GM23248 (cell line): ENCODE measurements around the gene KCNT1. TPM values are rescaled to one million over a fixed set of nuclear protein-coding genes. Genes with fewer than 3 reads are reported as not detected.

Experiments
- DNase-seq: peaks from one replicate; pipeline ENCODE4 v3.0.0-alpha.2; 2015
- H2AFZ ChIP-seq: fragments of 200-600 bp; sonication (generic); 2 replicates; pipeline ENCODE4 v1.6.1; 2016; ENCODE audit warnings: antibody characterized with exemption
- H3F3A ChIP-seq: fragments of 200-600 bp; sonication (generic); 2 replicates; pipeline ENCODE4 v1.6.1; 2016; ENCODE audit warnings: mild to moderate bottlenecking, antibody characterized with exemption, mixed run types; ENCODE audit not compliant: insufficient read depth
- H3K27ac ChIP-seq: fragments of 200-600 bp; sonication (generic); 2 replicates; pipeline ENCODE4 v1.5.1; 2016; ENCODE audit warnings: mild to moderate bottlenecking
- H3K27me3 ChIP-seq: fragments of 200-600 bp; sonication (generic); replicated peaks from 2 replicates; pipeline ENCODE4 v1.6.1; 2016; ENCODE audit warnings: mild to moderate bottlenecking; ENCODE audit not compliant: insufficient read depth
- H3K36me3 ChIP-seq: fragments of 200-600 bp; sonication (generic); 2 replicates; pipeline ENCODE4 v1.6.1; 2016; ENCODE audit warnings: low read depth, mild to moderate bottlenecking
- H3K4me1 ChIP-seq: fragments of 200-600 bp; sonication (generic); 2 replicates; pipeline ENCODE4 v1.6.1; 2016; ENCODE audit warnings: mild to moderate bottlenecking; ENCODE audit not compliant: insufficient read depth
- H3K4me2 ChIP-seq: fragments of 200-600 bp; sonication (generic); one replicate; pipeline ENCODE4 v1.6.1; 2016; ENCODE audit warnings: mild to moderate bottlenecking; ENCODE audit not compliant: unreplicated experiment
- H3K4me3 ChIP-seq: fragments of 200-600 bp; sonication (generic); 2 replicates; pipeline ENCODE4 v1.5.1; 2016; ENCODE audit warnings: mild to moderate bottlenecking
- H3K79me2 ChIP-seq: fragments of 200-600 bp; sonication (generic); 2 replicates; pipeline ENCODE4 v1.6.1; 2016; ENCODE audit warnings: mild to moderate bottlenecking; ENCODE audit not compliant: insufficient read depth
- H3K9ac ChIP-seq: fragments of 200-600 bp; sonication (generic); 2 replicates; pipeline ENCODE4 v1.6.1; 2016; ENCODE audit warnings: mild to moderate bottlenecking
- H3K9me2 ChIP-seq: fragments of 200-600 bp; sonication (generic); 2 replicates; pipeline ENCODE4 v1.6.1; 2016; ENCODE audit warnings: mixed run types, mild to moderate bottlenecking, moderate library complexity; ENCODE audit not compliant: insufficient read depth
- H3K9me3 ChIP-seq: fragments of 200-600 bp; sonication (generic); one replicate; pipeline ENCODE4 v1.6.1; 2017; ENCODE audit warnings: low read depth
- H4K20me1 ChIP-seq: fragments of 200-600 bp; sonication (generic); 2 replicates; pipeline ENCODE4 v1.6.0; 2016; ENCODE audit not compliant: insufficient read depth
- EZH2 ChIP-seq: fragments of 200-600 bp; sonication (generic); IDR thresholded peaks from 2 replicates; pipeline ENCODE4 v1.6.1; 2018; ENCODE audit warnings: antibody characterized with exemption, mild to moderate bottlenecking; ENCODE audit not compliant: insufficient read depth, poor library complexity, severe bottlenecking
- EZH2phosphoT487 ChIP-seq: fragments of 200-600 bp; sonication (generic); IDR thresholded peaks from 2 replicates; pipeline ENCODE4 v1.6.1; 2018; ENCODE audit warnings: antibody characterized with exemption, moderate library complexity, mild to moderate bottlenecking, low read depth; ENCODE audit not compliant: insufficient read depth
- WGBS, 2 experiments: methylation state at CpG; one replicate each; pipeline ENCODE4 v1.1.6; 2015 to 2017; ENCODE audit warnings: low lambda C conversion rate in 2 of 2, low coverage in 1 of 2; ENCODE audit errors: missing lambda C conversion rate in 2 of 2; 5-methylcytosine and 5-hydroxymethylcytosine counted together
- in situ Hi-C: fragments of 300-500 bp; cut with MboI; formaldehyde crosslinking; loops from 2 replicates; pipeline ENCODE4 v1.15.0; 2020
- polyA plus RNA-seq: library from polyadenylated mRNA; unstranded; fragments of >200 nt; fragmentation: Nextera tagmentation; extraction: Ambion mirVana; gene quantifications from 2 replicates; pipeline ENCODE4 v1.2.1, GENCODE V29; 2016
- total RNA-seq: library from RNA; depleted of rRNA; stranded (reverse); fragments of >200 nt; shearing (Covaris generic); gene quantifications from 2 replicates; pipeline ENCODE4 v1.2.3, GENCODE V29; 2014

The KCNT1 gene
- total and polyA plus RNA-seq, 2 experiments from 2014 or later = not detected

- DNase-seq = no peak
- H3K4me3 ChIP-seq = no peak overlapping the region
- no peak overlapping the region for H3K9ac ChIP-seq
- no peaks in the 10 kb centered on the region for H3K4me1 ChIP-seq
- no peaks in the 10 kb centered on the region for H3K79me2 ChIP-seq
- in situ Hi-C loops = no loop called here
- TF ChIP-seq EZH2phosphoT487 = no peak
- no peak for TF ChIP-seq EZH2
- no peak overlapping the region for H3K4me2 ChIP-seq
- WGBS, 2 experiments = 45 to 70% methylated on average over 4 to 12 of the region's 12 CpGs
- H3K27me3 ChIP-seq = no peaks in the 10 kb centered on the region
- no peak overlapping the region for H2AFZ ChIP-seq
- no peaks in the 10 kb centered on the region for H4K20me1 ChIP-seq
- no peaks in the 10 kb centered on the region for H3K9me3 ChIP-seq
- no peak overlapping the region for H3K27ac ChIP-seq
- H3K36me3 ChIP-seq = no peaks in the 10 kb centered on the region
- no peaks in the 10 kb centered on the region for H3K9me2 ChIP-seq
- H3F3A ChIP-seq = no peaks in the 10 kb centered on the region
Measured at GRCh38 chr9:135663857-135664256, 38.1 kb upstream of the KCNT1 start.

DNA sequence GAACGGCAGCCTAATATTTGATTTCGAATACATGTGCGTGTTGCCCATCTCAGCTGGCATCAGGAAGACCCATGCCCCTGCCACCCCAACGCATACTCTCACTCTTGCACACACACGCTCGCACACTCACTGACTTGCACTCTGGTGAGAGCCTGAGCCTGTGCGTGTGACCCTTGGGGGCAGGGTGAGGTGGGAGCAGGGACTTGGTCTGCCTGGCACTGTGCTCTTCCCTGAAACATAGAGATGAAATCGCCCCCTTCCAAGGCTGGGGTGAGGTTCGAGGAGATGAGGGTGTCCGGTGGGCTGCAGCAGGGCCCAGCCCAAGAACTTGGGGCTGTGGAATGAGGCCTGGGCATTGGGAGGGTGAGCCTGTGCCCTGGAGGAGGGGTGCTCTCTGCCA, 37.7 kb upstream of the KCNT1 start:
- H3K9me3 ChIP-seq = no peaks in the 10 kb centered on the region
- in situ Hi-C loops = no loop called here
- no peak overlapping the region for H3K4me2 ChIP-seq
- H3K4me3 ChIP-seq = no peak overlapping the region
- no peak overlapping the region for H3K9ac ChIP-seq
- no peaks in the 10 kb centered on the region for H3K27me3 ChIP-seq
- no peaks in the 10 kb centered on the region for H3K4me1 ChIP-seq
- TF ChIP-seq EZH2 = no peak
- no peak for TF ChIP-seq EZH2phosphoT487
- no peaks in the 10 kb centered on the region for H3F3A ChIP-seq
- no peak for DNase-seq
- H2AFZ ChIP-seq = no peak overlapping the region
- no peaks in the 10 kb centered on the region for H4K20me1 ChIP-seq
- H3K27ac ChIP-seq = no peak overlapping the region
- 58 to 66% methylated on average over 10 of the region's 10 CpGs for WGBS, 2 experiments
- H3K79me2 ChIP-seq = no peaks in the 10 kb centered on the region
- H3K36me3 ChIP-seq = no peaks in the 10 kb centered on the region
- no peaks in the 10 kb centered on the region for H3K9me2 ChIP-seq

DNA sequence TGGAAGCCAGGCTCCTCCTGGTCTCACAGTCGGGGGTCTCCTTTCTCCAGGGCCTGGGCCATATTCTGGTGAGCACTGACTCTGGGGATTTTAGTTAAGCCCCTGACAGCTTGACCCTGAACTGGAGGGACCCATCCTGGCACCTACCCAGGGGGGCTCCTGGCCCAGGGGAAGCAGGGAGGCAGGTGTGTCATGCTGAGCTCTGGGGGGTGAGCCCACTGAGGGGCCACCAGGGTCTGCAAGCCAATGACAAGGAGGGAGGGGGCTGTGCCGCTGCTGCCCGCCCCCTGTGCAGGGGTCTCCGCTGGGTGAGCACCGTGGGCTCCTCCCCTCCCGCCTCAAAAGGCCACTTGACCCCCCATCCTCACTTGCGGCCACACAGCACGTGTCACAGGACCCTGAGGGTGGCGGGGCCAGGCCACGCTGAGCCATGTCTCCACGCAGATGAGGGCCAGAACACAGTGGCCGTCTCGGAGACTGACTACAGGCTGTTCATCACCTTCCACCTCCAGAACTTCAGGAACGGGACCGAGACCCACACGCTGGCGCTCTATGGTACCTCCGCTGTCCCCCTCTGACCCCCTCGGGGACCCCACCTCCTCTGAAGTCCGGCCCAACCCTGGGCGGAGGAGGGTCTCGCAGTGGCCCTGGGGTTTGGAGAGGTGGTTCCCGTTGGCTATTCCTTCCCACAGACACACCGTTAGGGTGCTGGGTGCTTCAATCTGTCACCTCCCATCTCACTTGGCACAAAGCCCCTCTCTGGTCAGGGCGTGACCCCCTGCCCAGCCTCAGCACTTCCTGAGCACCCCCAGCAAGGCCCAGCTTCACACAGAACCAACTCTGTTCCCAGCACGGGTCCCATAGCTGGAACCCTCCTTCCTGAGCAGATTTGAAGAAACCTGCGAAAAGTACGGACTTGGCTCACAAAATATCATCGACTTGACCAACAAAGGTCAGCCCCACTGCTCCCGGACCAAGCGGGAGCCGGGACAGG, 36.9 kb upstream of the KCNT1 start:
- Histone ChIP-seq H3K36me3 (no peaks in the 10 kb centered on the region), H2AFZ (no peak overlapping the region), H3K4me3 (no peak overlapping the region), H3K9me2 (no peaks in the 10 kb centered on the region), H3K27me3 (no peaks in the 10 kb centered on the region), H3F3A (no peaks in the 10 kb centered on the region), H3K9ac (no peak overlapping the region), H3K9me3 (no peaks in the 10 kb centered on the region), H3K27ac (no peak overlapping the region), H3K4me1 (no peaks in the 10 kb centered on the region), H3K4me2 (no peak overlapping the region), H3K79me2 (no peaks in the 10 kb centered on the region), H4K20me1 (no peaks in the 10 kb centered on the region)
- no peak for DNase-seq
- no peak for TF ChIP-seq EZH2
- no peak for TF ChIP-seq EZH2phosphoT487
- 52 to 60% methylated on average over 27 to 30 of the region's 32 CpGs for WGBS, 2 experiments
- in situ Hi-C loops = no loop called here

GRCh38 chr9:135665795-135666189, 36.2 kb upstream of the KCNT1 start:
- in situ Hi-C loops = no loop called here

More at GRCh38 chr9:135665795-135666189, 36.2 kb upstream of the KCNT1 start:
- H3F3A ChIP-seq = no peaks in the 10 kb centered on the region
- H3K79me2 ChIP-seq = no peaks in the 10 kb centered on the region
- no peak overlapping the region for H3K4me2 ChIP-seq
- no peaks in the 10 kb centered on the region for H3K36me3 ChIP-seq
- H3K27ac ChIP-seq = no peak overlapping the region
- no peak for DNase-seq
- H3K27me3 ChIP-seq = no peaks in the 10 kb centered on the region
- H3K4me3 ChIP-seq = no peak overlapping the region
- H3K4me1 ChIP-seq = no peaks in the 10 kb centered on the region
- H3K9me2 ChIP-seq = no peaks in the 10 kb centered on the region
- no peaks in the 10 kb centered on the region for H4K20me1 ChIP-seq
- H2AFZ ChIP-seq = no peak overlapping the region
- H3K9me3 ChIP-seq = no peaks in the 10 kb centered on the region
- 65 to 68% methylated on average over 10 to 12 of the region's 12 CpGs for WGBS, 2 experiments
- no peak for TF ChIP-seq EZH2
- no peak for TF ChIP-seq EZH2phosphoT487
- H3K9ac ChIP-seq = no peak overlapping the region
